T follicular helper cell (primary cell): ENCODE measurements around the gene PADI1.

Experiments used
- DNase-seq: peaks from one replicate; pipeline ENCODE4 v3.0.0-alpha.2; 2020; ENCODE audit warnings: low read depth

Gene PADI1

GRCh38 chr1:17244821-17245740 is 40.2 kb downstream of the PADI1 start:
- DNase-seq, result no peak

DNA sequence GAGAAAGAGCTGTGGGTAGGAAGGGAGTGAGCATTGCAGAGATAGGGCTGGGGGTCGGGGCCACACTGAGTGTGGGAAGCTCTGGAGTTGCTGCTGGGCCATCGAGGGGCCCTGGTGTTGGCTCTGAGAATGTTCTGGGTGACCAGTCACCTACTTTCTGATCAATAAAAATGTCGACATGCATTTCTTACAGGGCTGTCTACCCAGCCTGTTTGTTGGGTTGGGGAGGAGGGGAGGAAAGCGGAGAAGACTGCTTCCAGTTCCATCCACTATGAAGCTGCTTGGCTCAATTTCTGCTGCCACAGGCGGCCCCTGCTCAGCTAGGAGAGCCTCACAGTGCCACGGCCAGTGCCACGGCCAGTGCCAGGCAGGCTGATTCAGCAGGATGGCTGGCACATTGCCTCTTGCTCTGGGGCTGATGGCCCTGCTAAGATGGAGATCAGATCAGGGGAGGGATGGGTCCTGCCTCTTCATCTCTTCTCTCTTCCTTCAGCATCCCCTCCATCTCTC is 40.9 kb downstream of the PADI1 start:
- DNase-seq, result no peak

- DNase-seq, result no peak
These were observed 42.0 kb downstream of the PADI1 start for GRCh38 chr1:17246971-17247370.

- DNase-seq, result no peak
These were observed 43.9 kb downstream of the PADI1 start, which contains the start of gene PADI3 for GRCh38 chr1:17248781-17249180. TSS of gene PADI3 (plus strand) at chr1:17249098. CDS start at chr1:17249138, 40 bp downstream.

DNA sequence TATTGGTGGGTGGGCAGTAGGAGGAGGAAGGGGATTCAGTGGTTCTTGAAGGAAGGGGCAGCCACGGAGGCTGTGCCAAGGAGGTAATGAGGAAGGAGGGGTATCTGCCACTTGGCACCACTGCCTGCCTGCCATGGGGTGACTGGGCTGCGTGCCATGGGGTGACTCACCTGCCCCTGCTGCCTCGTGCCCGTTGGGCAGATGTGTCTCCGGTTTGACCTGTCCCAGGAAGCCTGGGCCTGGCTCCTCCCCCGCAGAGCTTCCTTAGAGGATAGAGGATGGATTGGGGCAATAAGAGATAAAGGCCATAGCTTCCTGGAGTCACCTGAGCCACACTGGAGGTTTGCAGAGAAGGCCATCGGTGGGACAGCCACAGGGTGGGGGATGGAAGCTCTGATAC is 45.7 kb downstream of the PADI1 start:
- DNase-seq, result no peak

- DNase-seq, result no peak
These were observed 46.3 kb downstream of the PADI1 start for GRCh38 chr1:17251246-17251645.

DNA sequence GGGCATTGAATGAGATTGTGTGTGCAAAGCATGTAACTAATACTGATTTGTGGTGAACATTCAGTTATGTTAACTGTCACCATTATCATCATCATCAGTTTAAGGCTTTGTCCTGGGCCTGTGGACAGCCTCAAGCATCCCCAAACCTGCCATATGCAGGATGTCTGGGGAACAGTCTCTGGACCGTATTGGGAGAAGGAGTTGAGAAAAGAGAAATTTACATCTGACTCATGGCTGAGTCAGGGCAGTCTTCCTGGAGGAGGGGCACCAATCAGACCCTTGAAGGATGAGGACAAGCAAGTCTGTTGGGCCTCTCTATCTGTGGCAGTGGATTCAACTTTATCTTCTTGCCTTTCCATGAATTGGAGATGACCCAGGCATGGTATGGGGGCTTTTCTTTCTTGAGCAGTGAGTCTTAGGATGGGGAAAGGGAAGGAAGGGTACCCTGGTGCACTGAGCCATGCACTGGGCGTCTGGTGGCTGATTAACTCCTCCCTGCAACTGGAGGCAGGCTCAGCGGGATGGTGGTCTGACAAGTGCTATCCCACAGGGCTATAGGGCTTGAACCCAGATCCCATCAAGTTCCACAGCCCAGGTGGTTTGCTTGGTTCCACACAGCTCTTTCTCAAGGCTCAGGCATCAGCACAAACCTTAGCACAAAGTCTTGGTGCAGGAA is 46.9 kb downstream of the PADI1 start:
- no peak for DNase-seq

DNA sequence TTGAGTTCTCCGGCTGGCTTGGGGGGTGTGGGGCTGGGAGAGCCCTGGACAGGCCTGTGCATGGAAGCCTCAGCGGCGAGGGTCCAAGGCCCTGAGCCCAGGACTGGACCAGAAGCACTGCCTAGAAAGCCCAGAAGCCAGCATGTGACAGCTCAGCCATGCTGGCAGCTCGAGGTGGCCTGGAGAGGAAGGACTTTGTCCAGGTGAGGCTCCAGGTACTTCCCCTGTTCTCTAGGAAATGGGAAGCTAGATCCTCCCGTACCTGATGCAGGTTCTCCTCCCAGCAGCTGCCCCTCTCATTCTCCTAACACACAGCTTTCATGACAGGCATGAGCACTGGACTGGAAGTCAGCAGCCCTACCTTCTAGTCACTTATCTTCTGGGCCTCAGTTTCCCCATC is 50.4 kb downstream of the PADI1 start:
- no peak for DNase-seq

GRCh38 chr1:17258116-17258757 is 53.3 kb downstream of the PADI1 start:
- no peak for DNase-seq

DNA sequence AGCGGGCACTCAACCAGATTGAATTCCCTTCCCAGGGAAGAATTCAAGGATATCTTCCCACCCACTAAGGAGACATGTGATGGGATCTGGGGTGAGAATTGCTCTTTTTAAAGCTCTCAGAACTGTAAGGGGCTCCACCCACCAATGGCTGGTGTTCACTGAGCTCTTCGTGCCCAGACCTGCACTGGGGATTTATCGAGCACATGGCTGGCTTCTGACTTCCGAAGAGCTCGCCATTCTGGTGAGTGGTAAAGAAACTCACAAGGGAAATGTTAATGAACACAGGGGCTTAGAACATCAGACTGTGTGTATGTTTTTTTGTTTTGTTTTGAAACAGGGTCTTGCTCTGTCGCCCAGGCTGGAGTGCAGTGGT is 53.8 kb downstream of the PADI1 start:
- DNase-seq, result no peak

DNA sequence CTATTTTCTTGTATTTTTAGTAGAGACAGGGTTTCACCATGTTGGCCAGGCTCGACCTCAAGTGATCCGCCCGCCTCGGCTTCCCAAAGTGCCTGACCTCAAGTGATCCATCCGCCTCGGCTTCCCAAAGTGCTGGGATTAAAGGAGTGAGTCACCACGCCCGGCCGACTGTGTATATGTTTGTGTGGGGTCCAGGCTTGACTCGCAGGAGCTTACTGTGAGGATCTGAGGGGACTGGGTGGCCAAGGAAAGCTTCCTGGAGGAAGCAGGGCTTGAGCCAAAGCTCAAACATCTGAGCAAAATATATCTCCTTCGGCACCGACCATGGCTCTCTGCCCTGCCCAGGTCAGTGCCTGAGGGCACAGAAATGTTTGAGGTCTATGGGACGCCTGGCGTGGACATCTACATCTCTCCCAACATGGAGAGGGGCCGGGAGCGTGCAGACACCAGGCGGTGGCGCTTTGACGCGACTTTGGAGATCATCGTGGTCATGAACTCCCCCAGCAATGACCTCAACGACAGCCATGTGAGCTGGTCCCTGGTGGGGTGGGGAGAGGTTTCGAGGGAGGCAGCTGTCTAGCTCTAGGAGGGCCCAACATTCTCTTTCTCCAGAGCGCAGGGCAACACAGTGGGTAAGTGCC is 54.4 kb downstream of the PADI1 start:
- no peak for DNase-seq

- no peak for DNase-seq
These were observed 55.3 kb downstream of the PADI1 start for GRCh38 chr1:17260264-17260663.

GRCh38 chr1:17260738-17261137 is 55.8 kb downstream of the PADI1 start:
- no peak for DNase-seq

DNA sequence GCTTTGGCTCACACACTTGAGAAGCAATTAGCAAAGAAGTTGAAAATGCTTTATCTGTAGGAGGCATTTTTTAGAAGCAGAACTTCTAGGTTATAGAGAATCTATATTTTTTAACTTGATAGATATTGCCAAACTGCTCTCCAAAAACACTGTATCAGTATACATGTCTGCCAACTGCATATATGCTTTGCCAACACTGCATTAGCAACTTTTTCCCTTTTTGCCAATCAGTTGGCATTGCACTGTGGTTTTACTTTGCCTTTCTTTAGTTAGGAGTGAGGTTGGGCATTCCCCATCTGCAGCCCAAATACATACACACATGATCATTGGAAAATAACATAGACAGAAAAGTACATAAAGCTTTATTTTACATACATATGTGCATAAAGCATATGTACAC is 59.0 kb downstream of the PADI1 start:
- DNase-seq, result no peak

- no peak for DNase-seq
These were observed 59.5 kb downstream of the PADI1 start for GRCh38 chr1:17264470-17264869.

DNA sequence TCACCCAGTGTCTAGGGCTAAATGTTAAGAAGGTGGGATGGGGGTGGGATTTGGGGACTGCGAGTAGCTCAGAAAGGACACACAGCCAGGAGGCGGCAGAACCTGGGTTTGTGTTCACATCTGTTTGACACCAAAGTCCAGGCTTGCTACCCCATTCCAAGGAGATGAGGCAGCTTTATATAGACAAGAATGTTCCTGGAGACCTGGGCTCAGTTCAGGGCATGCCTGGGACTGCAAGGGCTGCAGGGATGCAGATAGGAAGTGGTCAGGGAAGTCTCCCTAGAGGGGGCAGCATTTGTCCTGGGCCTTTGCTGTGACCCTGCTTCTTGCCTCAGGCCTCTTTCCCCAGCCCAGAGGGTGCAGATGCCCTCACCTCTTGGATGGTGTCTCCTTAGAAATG is 60.2 kb downstream of the PADI1 start:
- DNase-seq, result no peak

DNA sequence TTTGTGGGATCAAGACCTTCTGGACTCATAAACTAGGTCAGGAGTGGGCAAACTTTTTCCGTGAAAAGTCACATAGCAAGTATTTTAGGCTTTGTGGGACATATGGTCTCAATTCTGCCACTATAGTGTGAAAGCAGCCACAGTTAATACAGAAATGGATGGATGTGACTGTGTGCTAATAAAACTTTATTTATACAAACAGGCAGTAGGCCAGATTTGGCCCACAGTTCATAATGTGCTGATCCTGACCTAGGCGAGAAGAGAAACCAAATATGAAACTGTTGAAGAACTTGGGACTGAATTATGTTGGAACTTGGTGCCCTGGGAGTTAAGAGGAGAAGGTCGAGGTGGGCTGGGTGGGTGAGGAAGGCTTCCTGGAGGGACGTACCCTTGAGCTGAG is 61.0 kb downstream of the PADI1 start:
- no peak for DNase-seq

- DNase-seq, result no peak
These were observed 66.2 kb downstream of the PADI1 start for GRCh38 chr1:17270891-17271765.

GRCh38 chr1:17272066-17272465 is 67.1 kb downstream of the PADI1 start:
- no peak for DNase-seq

DNA sequence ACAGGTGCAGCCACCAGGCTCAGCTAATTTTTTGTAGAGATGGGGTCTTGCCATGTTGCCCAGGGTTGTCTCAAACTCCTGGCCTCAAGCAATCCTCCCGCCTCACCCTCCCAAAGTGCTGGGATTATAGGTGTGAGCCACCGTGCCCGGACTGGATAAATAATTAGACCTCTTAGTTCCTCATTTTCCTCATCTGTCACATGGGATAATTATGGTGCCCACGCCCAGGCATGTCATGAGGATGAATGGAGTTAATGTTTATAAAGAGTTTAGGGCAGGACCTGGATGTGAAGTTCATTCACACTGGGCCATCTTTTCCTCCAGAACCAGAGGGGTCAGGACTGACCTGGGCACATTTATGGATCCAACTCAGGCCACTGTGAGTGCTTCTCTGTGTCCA is 67.7 kb downstream of the PADI1 start:
- DNase-seq, result no peak

DNA sequence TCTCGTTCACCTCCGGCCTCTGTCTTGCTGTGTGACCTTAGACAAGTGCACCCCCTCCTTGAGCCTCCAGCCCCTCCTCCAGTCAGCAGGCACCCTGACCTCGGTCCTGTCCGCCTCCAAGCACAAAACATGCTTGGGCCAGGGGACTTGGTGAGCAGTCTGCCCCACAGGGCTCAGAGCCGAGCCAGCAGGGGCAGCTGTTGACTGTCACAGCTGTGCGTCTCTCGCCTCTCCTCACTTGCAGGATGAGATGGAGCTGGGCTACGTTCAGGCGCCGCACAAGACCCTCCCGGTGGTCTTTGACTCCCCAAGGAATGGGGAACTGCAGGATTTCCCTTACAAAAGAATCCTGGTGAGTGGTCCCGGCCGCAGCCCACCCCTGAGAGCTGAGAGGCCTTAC is 68.2 kb downstream of the PADI1 start:
- DNase-seq, result no peak
